Activated CD8-positive, alpha-beta T cell treated with anti-CD3 and anti-CD28 coated beads for 36 hours (primary cell): ENCODE data around the gene DNM3. TPM values are rescaled to one million over a fixed set of nuclear protein-coding genes. Genes with fewer than 3 reads are reported as not detected.

Experiments
- ATAC-seq: fragments of 200-7000 bp; cut with Tn5 transposase; one replicate; pipeline ENCODE4 v1.10.0; 2021; ENCODE audit warnings: mild to moderate bottlenecking, moderate library complexity
- CTCF ChIA-PET: fragments of 350-600 bp; sonication (Branson Sonifier 250); formaldehyde crosslinking; loops from one replicate; lab custom pipeline; 2021; ENCODE audit warnings: antibody characterized with exemption; lab: Charles Lee
- POLR2A ChIA-PET: fragments of 350-600 bp; sonication (Branson Sonifier 250); formaldehyde crosslinking; loops from one replicate; lab custom pipeline; 2021; ENCODE audit warnings: antibody characterized with exemption; lab: Charles Lee
- DNase-seq: peaks from one replicate; pipeline ENCODE4 v3.0.0-alpha.2; 2020
- H3K27ac Mint-ChIP-seq: one replicate; pipeline ENCODE4 v1.8.0; 2021; ENCODE audit warnings: mild to moderate bottlenecking, mixed read lengths
- H3K27me3 Mint-ChIP-seq: one replicate; pipeline ENCODE4 v1.8.0; 2021; ENCODE audit warnings: mixed read lengths
- H3K36me3 Mint-ChIP-seq: one replicate; pipeline ENCODE4 v1.8.0; 2021; ENCODE audit warnings: low read depth, mixed read lengths
- H3K4me1 Mint-ChIP-seq: one replicate; pipeline ENCODE4 v1.8.0; 2021; ENCODE audit warnings: low read depth, mixed read lengths
- H3K4me3 Mint-ChIP-seq: one replicate; pipeline ENCODE4 v1.8.0; 2021; ENCODE audit warnings: mild to moderate bottlenecking, moderate library complexity, mixed read lengths
- H3K9me3 Mint-ChIP-seq: one replicate; pipeline ENCODE4 v1.8.0; 2021; ENCODE audit warnings: mixed read lengths
- intact Hi-C: fragments of 100-400 bp; cut with micrococcal nuclease; formaldehyde crosslinking; loops from one replicate; pipeline ENCODE4 v1.10.0; 2022
- total RNA-seq, 2 experiments: library from RNA; stranded (reverse); gene quantifications; one replicate each; pipeline ENCODE4 v1.2.3, GENCODE V29; 2021
- TF ChIP-seq, protein P1 (sequence below): fragments of 200-600 bp; IDR thresholded peaks from one replicate; pipeline ENCODE4 v1.8.0; 2022; ENCODE audit warnings: antibody characterized with exemption, mild to moderate bottlenecking

DNM3 gene
- total RNA-seq, 2 experiments from 2014 or later, result 0.58 to 1.1 TPM

DNA sequence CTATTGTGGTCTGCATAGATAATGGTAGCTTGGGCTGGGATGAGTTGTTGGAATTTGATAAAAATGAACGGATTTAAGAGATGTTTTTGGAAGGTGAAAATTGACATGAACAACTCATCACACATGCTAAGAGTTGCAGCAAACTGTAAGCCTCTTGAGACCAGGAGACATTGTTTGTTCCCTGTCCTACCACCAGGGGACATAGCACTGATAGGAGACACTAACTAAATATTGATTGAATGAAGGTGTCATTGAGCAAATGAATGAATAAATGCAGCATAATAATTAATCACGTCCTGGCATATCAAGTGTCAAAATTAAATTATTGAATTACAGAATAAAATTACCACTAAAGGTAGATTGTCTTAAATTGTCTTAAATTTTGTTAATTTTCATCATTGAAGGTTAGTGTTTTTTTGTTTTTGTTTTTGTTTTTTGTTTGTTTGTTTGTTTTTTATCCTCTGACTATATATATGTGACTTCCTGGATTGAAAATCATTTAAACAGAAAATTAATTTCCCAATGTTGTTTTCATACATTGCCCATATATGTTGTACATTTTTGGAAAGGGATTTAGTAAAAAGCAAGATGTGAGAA, 293.9 kb downstream of the DNM3 start:
- Mint-ChIP-seq H3K27me3 (no peaks in the 10 kb centered on the region), H3K9me3 (no peaks in the 10 kb centered on the region), H3K27ac (no peak overlapping the region), H3K4me1 (peaks cover 18% of the 10 kb centered on the region), H3K4me3 (no peak overlapping the region), H3K36me3 (no peaks in the 10 kb centered on the region)
- ChIA-PET CTCF (interaction anchor here (0.8 to 1.7 kb wide), 5 partner anchors 29 to 270 kb away, joined by 3 to 5 read pairs (median 3); no protein-coding TSS in a partner anchor), POLR2A (no interaction called here)
- TF ChIP-seq, protein P1, sequence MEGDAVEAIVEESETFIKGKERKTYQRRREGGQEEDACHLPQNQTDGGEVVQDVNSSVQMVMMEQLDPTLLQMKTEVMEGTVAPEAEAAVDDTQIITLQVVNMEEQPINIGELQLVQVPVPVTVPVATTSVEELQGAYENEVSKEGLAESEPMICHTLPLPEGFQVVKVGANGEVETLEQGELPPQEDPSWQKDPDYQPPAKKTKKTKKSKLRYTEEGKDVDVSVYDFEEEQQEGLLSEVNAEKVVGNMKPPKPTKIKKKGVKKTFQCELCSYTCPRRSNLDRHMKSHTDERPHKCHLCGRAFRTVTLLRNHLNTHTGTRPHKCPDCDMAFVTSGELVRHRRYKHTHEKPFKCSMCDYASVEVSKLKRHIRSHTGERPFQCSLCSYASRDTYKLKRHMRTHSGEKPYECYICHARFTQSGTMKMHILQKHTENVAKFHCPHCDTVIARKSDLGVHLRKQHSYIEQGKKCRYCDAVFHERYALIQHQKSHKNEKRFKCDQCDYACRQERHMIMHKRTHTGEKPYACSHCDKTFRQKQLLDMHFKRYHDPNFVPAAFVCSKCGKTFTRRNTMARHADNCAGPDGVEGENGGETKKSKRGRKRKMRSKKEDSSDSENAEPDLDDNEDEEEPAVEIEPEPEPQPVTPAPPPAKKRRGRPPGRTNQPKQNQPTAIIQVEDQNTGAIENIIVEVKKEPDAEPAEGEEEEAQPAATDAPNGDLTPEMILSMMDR, result peak; percentile 60
- peak; percentile 40 for DNase-seq
- peak; percentile 43 for ATAC-seq
- intact Hi-C loops, result loop anchor here (10.0 kb wide), 1 partner anchor 260 kb away; no protein-coding TSS in a partner anchor

DNA sequence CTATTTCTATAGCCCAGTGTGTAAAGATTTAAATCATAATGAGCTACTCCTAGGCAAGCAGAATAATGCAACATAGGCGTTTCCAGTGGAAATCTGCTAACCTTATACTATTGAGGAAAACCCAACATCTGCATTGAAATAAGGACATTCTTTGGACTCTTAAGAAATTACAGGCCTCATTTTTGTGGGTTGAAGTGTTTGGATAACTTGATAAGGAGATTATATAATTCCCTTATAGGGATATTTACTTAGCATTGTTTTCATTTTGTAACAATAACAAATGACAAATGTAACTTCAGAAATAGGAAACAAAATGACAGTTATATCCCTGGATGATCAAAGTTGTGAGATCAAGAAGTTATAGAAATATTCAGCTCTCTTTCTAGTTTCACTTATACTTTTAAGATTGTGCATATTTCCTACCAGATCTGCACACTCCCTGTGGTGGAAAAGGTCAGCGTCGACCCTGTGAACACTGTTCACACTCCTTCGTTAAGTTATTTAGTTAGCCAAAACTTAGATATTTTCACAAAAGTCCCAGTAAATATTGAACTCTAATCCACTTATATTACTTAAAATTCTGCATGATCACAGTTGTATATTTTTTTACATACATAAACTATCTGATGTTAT, 294.8 kb downstream of the DNM3 start:
- H3K36me3 Mint-ChIP-seq, result no peaks in the 10 kb centered on the region
- ATAC-seq, result no peak
- intact Hi-C loops, result loop anchor here (10.0 kb wide), 1 partner anchor 259 kb away; no protein-coding TSS in a partner anchor
- DNase-seq, result no peak
- H3K4me1 Mint-ChIP-seq, result peaks cover 18% of the 10 kb centered on the region
- H3K4me3 Mint-ChIP-seq, result no peak overlapping the region
- no peak overlapping the region for H3K27ac Mint-ChIP-seq
- POLR2A ChIA-PET, result no interaction called here
- H3K27me3 Mint-ChIP-seq, result no peaks in the 10 kb centered on the region
- H3K9me3 Mint-ChIP-seq, result no peaks in the 10 kb centered on the region
- CTCF ChIA-PET, result interaction anchor here (0.7 kb wide), 1 partner anchor 34 kb away, joined by 3 read pairs; no protein-coding TSS in a partner anchor
- TF ChIP-seq, protein P1, result no peak

DNA sequence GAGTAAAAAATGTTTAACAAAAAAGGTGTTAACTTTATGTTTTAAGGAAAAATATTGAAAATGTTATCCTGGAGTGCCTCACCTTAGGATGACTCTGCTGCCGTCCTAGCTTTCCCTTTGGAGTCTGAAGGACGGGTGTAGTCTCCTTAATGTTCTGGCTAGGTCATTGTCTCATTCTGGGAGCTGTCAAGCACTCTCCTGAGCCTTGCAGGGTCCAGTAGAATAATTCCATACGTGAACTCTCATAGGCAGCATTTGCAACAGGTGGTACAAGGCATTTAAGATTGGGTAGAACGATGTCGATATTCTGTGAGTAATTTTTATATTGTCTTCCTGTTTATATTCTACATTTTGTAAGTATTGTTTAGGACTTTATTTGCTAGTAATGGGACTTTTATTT, 295.6 kb downstream of the DNM3 start:
- POLR2A ChIA-PET, result no interaction called here
- no peak overlapping the region for H3K27ac Mint-ChIP-seq
- no peaks in the 10 kb centered on the region for H3K9me3 Mint-ChIP-seq
- ATAC-seq (no peak), DNase-seq (no peak)
- TF ChIP-seq, protein P1, result no peak
- no peak overlapping the region for H3K4me3 Mint-ChIP-seq
- H3K27me3 Mint-ChIP-seq, result peaks cover 2% of the 10 kb centered on the region
- H3K4me1 Mint-ChIP-seq, result peaks cover 18% of the 10 kb centered on the region
- intact Hi-C loops, result loop anchor here (10.0 kb wide), 1 partner anchor 258 kb away; no protein-coding TSS in a partner anchor
- no peaks in the 10 kb centered on the region for H3K36me3 Mint-ChIP-seq
- CTCF ChIA-PET, result no interaction called here

DNA sequence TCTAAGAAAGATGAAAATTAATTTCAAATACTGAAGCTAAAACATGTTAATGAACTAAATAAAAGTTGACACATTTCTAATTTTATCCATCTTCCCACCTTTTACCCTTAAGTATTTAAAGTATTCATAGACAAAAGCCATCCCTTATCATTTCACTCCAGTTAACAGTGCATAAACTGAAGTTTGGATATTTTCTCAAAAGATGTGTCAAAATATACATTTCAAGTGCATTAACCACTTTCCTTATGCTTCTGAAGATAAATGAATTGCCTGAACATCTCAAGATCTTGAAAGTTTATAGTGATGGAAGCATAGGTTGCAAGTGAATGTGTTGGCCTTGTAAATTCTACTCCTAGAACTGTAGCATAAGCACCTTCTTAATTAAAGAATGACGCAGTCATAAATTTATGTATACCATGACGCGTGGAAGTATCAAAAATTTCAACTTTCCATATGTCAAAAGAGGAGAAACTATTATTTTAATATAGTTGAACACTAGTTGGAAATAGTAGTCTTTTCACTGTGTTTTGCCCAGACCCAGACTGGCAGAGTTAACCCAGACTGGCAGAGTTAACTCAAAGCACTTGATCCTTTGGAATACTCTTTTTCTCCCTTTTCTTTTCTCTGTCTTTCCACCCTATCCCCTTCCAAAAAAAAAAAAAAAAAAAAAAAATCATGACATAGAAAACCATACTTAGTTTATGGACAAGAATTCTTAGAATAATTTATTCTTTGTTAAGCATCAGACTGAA, 296.6 kb downstream of the DNM3 start:
- ChIA-PET POLR2A (no interaction called here), CTCF (no interaction called here)
- Mint-ChIP-seq H3K27me3 (peaks cover 2% of the 10 kb centered on the region), H3K36me3 (no peaks in the 10 kb centered on the region), H3K4me3 (no peak overlapping the region), H3K9me3 (no peaks in the 10 kb centered on the region), H3K27ac (no peak overlapping the region), H3K4me1 (peaks cover 18% of the 10 kb centered on the region)
- TF ChIP-seq, protein P1, result no peak
- no peak for ATAC-seq
- intact Hi-C loops, result loop anchor here (10.0 kb wide), 1 partner anchor 257 kb away; no protein-coding TSS in a partner anchor
- DNase-seq, result no peak
